GM12864 (cell line): ENCODE results near the gene ARMC9.

Experiments
- DNase-seq: peaks from one replicate; pipeline ENCODE4 v3.0.0-alpha.2; 2011; ENCODE audit warnings: low read depth
- H3K4me3 ChIP-seq: 2 replicates; pipeline ENCODE4 v1.5.1; 2011; ENCODE audit warnings: mild to moderate bottlenecking, low read depth, low read length, control low read depth
- CTCF ChIP-seq: IDR thresholded peaks from 2 replicates; pipeline ENCODE4 v1.5.1; 2011; ENCODE audit warnings: low read depth, mild to moderate bottlenecking, moderate library complexity, low read length, control low read depth, inconsistent platforms; ENCODE audit errors: missing control alignments

Gene ARMC9

GRCh38 chr2:231228223-231228622 is 29.8 kb downstream of the ARMC9 start:
- H3K4me3 ChIP-seq: no peak overlapping the region
- TF ChIP-seq CTCF: no peak
- DNase-seq: peak; percentile 55

DNA sequence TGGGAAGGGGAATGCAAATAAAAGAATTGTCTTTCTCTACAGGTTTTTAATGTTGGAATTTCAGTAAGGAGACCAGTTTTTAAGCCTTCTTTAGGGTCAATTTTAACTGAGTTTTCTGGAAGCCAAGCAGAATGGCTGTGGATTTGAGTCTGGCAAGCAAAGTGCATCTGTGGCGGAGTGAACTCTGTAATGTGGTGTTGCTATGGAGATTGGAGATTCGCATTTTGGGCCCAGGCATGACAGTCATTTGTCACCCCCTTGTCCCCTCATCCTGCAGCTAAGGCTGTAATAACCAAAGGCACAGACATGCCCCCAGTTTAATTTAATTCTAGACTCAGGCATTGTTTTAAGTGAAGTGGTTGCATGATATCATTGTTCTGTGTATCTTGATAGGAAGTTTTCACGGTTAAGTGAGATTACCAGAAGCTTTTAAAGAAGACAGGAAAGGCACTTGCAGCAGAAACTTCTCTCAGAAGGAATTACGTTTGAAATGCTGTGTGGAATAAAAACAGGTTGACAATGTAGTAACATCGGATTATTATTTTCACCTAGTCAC is 30.6 kb downstream of the ARMC9 start:
- no peak overlapping the region for H3K4me3 ChIP-seq
- DNase-seq: no peak

DNA sequence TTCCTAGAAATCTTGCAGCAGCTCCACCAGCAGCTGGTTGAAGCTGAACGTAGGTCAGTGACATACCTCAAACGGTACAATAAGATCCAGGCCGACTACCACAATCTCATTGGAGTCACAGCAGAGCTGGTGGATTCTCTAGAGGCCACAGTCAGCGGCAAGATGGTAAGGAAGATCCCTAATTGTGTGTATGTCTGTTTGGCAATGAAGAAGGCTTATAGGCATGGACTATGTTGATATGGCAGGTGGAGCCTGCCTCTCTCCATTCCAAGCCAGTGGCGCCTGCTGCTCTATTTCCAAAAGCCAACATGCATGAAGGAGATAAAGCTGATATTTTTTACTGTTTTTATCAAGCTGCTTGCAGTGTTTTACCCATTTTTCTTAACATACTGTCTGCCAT is 36.8 kb downstream of the ARMC9 start:
- no peak overlapping the region for H3K4me3 ChIP-seq
- DNase-seq: no peak
- TF ChIP-seq CTCF: no peak

More for the DNA sequence above, 30.6 kb downstream of the ARMC9 start:
- TF ChIP-seq CTCF: no peak

DNA sequence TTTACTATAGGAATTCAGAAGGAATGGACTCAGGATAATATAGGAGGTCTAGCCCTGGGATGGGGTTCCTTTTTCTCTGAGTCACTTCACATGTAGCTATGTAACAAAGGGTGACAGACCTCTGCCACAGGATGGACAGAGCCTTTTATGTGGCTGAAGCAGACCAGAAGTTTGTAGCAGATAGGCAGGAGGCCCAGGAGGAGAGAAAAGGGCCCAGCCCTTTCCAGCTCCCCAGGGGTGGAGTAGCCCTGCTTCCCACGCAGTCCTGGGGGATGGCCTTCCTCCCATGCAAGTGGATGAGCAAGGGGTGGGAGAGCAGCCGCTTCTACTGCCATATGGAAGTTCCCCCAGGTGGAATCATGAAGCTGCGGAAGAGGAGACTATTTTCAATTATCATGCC is 40.3 kb downstream of the ARMC9 start:
- no peak overlapping the region for H3K4me3 ChIP-seq
- DNase-seq: no peak
- TF ChIP-seq CTCF: no peak

DNA sequence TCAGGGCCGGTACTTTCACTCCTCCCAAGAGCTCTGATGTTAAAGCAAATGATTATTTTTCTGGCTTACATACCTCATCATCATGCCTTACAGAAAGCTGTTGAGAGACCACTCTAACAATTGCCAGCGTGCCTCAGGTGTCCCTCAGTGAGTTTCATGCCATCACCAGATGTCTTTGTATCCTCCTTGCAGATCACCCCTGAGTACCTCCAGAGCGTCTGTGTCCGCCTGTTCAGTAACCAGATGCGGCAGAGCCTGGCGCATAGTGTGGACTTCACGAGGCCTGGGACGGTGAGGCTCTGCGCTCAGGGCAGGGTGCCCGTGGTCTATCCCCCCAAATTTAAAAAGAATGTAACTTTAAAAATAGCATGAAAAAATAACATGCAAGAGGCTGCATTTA is 41.3 kb downstream of the ARMC9 start:
- no peak for DNase-seq

DNA sequence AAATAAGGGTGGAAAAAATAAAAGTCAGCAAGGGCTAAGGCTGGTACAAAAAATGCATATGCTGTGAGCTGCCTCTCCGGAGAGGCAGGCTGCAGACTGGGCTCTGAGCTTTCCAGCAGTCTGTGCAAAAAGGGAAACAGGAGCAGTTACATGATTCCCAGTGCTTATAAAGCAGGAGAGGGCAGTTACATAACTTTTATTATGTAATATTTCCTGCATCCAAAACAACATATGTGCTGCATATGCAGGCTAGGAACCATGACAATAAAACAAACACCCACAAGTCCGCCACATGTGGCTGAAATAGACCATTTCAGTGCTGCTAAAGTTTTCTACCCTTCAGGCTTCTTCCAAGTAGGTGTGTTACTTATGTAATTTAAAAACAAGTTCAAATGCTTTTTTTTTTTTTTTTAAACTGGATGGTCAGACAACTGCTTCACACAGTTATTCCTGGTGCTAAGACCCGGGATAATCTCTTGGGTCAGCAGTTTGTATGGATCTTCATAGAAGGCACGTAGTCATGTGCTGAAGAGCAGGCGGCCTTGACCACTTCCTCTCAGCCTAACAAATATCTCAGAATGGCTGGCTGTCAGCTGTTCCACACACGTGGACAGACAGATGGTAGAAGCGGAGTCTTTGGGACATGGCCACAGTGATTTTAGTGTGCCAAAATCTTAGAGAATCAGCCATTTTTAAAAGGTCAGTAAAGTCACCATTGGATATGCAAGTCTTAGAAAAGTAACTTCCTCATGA is 43.5 kb downstream of the ARMC9 start:
- no peak for DNase-seq
- H3K4me3 ChIP-seq: no peak overlapping the region
- no peak for TF ChIP-seq CTCF

More for the DNA sequence above, 41.3 kb downstream of the ARMC9 start:
- no peak overlapping the region for H3K4me3 ChIP-seq
- no peak for TF ChIP-seq CTCF

DNA sequence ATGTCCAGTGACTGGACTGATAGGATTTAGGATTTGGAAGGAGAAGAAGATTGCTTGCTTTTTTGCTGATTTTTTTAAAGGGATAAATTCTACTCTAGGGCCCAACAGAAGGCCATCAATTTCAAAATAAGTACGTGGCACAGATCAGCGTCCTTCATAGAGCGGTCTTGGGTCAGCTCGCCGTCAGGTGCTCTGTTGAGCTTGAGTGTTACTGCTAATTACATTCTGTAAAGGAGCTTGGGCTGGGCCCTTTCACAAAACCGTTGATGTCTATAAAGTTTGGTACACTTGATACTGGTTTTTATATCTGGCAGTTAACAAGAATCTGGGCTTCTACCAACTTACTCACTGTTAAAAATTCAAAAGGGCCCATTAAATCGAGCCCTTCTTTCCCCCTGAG is 45.4 kb downstream of the ARMC9 start:
- no peak overlapping the region for H3K4me3 ChIP-seq
- no peak for DNase-seq
- TF ChIP-seq CTCF: no peak
